ENCODE results near the gene WDR4.
"Not testable (repeated sequence)": the region's sequence is repeated elsewhere in the genome, so short reads cannot be mapped to it uniquely, and the experiment has no call there.

The WDR4 gene

DNA sequence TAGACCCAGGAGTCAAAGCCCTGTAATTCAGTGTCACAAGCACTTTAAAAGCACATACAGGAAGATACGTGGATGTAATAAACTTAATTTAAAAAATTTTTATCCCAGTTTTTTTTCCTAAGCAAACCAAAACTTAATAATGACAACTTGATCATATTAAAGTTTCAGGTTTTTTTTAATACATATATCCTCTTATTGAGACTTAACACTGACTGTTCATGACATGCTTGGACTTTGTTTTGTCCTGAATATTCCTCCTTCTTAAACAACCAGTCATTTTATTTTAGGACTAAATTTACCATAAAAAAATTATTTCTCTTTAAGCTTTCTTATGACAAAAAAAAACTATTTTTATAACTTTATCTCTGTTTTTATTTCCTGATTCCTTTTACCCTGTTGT lies 64.1 kb downstream of the WDR4 start:
- DNase-seq (ENCODE audit: low read depth): no peak

DNA sequence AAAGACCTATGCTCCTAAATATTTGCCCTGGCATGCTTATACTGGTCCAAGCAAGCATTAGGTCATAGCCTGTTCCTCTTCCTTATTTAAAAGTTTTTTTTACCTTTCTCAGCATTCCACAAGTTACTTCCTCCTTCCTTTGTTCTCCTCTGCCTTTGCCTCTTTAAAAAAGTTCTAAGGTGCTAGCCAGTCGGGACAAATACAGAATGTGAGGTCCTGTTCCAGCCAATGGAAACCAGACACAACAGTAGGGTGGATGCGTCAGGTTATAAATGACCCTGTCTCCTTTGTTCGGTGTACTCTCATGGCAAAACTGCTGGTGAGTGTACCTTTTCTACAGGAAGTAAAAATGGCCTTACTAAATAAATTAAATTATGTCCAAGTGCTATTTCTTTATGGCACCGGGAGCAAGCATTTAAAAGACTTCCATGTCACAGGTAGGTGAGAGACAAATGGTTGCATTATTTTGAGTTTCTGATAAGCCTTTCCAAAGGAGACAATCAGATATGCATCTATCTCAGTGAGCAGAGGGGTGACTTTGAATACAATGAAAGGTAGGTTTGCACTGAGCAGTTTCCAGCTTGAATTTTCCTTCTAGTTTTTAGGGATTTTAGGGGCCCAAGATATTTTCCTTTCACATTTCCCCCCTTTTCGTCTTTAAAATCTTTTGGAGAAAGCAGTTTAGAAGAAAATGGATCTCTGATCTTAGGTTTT lies 66.7 kb downstream of the WDR4 start:
- DNase-seq (ENCODE audit: low read depth): not testable (repeated sequence)

DNA sequence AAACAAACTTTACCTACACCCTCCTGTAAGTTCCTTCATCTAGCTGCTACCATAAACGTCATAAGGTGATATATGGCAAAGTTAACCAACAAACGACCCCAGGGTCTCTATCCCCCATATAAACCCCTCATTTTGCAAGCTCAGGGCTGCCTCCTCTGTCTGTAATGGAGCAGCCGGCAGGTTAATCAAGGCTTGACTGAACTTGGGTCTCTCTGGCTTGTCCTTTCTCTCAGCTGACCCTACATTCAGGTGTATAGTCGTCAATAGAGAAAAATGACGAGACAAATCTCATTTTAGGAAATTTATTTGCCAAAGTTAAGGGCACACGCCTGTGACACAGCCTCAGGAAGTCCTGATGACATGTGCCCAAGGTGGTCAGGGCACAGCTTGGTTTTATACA lies 67.4 kb downstream of the WDR4 start:
- DNase-seq (ENCODE audit: low read depth): no peak

DNA sequence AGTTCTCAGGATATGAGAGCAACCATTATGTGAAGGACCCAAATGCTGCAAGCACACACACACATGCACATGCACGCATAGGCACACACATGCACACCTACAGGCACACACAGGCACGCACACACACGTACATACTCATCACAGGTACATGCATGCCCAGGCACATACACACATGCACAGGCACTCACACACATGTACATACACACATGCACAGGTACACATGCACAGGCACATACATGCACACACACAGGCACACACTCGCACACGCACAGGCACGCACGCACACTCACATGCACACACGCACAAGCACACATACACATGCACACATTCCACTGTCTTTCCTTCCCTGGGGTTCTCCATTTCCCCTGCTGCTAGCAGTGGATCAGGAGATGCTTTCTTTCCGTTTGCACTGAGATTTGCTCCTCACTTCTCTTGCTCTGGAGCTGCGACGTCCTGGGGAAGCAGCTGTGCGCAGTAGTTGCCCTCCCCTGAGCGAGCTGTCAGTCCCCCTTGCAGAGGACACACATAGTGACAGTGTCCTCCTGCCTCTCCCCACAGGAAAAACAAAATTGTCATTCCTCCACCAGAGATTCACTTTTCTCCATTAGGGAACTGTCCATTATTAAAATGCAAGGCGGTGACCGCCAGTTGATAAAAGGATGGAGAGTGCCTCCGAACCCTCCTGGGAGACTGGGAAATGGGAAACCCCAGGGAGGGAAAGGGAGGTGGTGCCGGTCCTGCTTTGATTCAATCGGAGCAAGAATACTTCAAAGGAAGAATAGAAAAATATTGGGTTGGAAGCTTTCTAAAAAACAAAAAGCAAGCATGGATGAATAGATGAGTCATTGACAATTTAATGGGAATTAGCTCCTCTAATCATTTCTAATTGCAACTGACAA lies 69.5 kb downstream of the WDR4 start:
- DNase-seq (ENCODE audit: low read depth): no peak

DNA sequence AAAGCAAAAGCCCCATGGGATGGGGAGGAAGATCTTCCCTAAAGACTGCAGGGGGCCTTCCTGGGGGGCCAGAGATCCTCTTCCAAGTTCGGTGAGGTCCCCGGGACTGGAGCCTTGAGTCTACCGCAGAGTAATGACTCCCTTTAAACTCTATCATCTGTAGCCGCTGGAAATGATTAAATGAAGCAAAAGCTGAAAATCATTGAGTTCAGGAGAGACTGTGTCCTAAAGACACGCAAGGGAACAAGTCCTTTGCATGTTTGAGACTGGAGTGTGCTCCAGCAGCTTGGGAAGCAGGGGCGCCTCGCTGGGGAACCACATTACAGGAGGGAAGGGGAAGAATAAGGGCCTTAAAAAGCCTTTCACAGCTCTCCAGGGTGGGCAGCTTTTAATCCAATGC lies 70.2 kb downstream of the WDR4 start:
- DNase-seq (ENCODE audit: low read depth): no peak

DNA sequence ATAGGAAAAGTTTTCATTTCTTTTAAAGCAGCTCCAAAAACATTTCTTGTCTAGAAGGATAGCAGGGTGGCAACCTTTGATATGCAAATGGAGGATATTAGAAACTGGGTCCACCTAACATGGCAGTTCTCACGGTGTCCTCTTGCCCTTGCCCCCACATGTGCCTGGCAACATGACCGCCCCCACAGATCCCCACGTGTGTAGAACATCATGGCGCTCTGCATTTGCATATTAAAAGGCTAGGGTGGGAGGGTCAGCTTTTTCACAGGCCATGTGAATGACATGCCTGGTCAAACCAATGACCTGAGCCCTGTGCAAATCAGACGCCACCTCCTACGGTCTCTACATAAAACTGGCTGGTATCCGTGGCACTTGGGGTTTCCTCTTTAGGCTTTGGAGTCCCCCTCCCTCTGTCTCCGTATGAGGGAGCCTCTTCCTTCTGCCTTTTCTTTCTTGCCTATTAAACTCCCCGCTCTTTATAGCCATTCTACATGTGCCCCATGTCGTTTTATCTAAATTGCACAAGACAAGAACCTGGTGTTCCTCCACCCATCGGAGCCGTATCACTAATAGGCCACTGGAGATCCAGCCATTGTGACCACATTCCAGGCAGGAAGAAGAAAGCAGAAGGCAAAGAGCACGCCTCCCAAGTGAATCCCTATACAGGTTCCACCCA lies 71.3 kb downstream of the WDR4 start:
- DNase-seq (ENCODE audit: low read depth): no peak

DNA sequence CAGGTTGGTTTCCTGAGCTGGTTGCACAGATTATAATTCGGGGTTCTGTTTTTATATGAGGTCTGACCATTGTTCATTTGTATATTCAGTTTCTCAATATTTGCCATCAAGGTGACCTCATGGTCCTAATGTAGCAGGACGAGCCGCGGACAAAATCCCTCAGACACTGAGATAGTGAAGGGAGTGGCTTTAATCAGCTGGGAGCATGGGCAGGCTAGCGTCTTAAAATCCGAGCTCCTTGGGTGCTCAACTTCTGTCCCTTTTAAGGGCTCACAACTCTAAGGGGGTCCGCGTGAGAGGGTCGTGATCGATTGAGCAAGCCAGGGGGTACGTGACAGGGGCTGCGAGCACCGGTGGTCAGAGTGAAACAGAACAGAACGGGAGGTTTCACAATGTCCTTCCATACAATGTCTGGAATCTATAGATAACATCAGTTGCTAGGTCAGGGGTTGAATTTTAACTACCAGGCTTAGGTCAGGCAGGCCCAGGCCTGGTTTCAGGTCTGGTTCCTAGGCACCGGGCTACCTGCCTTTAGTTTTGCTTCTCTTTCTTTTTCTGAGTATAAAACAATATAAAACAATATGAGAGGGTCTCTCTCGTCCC lies 71.9 kb downstream of the WDR4 start:
- DNase-seq (ENCODE audit: low read depth): not testable (repeated sequence)

DNA sequence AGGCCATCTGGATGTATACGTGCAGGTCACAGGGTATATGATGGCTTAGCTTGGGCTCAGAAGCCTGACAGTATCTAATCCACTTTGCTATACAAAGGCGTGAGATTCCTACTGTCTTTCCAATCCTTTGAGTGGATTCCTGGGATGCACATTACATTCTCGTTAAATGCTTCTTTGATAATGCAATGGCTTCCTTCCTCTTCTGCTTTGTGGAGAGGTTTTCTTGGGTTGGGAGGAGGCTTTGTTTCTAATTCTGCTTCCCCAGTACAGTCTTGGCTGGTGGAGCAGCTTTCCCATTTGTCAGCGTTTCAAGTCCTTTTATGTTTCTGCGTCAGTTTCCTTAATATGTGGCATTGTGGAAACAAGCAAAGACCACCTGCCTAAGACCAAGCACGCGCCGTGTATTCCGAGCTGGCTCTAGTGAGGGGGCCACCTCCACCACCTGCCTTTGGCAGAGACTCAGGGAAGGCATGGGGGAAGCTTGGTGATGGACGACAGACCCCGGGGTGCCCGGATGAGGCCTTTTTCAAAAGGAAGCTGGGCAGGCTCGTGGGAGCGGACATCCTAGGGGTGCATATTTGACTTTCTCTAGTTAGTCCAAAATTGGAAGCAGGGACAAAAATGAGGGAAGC lies 72.7 kb downstream of the WDR4 start:
- no peak for DNase-seq (ENCODE audit: low read depth)

DNA sequence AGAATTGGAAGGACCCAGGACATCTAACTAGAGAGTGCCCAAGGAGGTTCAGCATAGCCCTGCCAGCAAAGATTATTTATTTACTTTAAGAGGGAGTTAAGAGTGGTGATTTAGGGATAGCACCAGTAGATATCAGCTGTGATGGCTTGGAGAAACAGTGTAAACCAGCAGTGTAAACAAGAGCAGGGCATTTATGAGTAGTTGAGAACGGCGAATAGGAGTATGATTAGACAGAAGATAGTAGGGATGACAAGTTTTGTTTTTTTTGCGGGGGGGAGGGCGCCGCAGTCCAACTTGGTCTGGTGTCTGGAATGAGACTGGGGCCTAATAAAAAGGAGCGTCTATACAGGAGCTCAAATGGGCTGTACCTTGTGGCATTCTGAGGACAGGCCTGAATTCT lies 77.7 kb downstream of the WDR4 start:
- not testable (repeated sequence) for DNase-seq (ENCODE audit: low read depth)

DNA sequence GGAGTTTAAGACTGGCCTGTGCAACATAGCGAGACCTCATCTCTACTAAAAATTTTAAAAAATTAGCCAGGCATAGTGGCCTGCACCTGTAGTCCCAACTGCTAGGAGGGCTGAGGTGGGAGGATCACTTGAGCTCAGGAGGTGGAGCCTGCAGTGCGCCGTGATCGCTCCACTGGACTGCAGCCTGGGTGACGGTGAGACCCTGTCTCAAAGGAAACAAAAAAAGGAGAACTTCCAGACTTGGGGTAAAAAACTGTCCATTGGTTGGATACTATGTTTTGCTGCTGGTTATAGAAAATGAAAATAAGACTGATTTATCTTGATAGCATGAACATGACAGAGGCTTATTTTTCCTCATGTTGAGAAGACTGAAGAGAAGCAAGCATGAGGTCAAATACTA lies 79.4 kb downstream of the WDR4 start:
- no peak for DNase-seq (ENCODE audit: low read depth)

DNA sequence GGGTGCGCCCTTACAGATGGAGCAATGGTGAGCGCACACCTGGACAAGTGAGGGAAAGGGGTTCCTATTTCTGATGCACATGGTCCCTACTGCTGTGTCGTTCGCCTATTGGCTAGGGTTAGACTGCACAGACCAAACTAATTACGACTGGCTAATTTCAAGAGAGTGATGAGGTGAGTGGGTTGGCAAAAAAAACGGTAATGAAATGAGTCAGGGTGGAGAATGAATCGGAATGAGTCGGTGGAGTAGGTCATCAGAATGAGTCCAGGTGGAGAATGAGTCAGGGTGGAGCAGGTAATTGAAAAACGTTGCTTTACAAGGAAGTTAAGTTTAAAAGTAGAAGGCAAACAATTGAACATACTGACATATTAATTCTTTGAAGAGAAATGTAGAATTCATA lies 79.8 kb downstream of the WDR4 start:
- DNase-seq (ENCODE audit: low read depth): no peak

Measured in fibroblast of gingiva (primary cell).